ENCODE results near the gene AGRN. TPM values are rescaled to one million over a fixed set of nuclear protein-coding genes. Genes with fewer than 3 reads are reported as not detected.

The AGRN gene
- total RNA-seq, 1 experiment from 2014 or later: 184 TPM

GRCh38 chr1:1088029-1088800, 68.3 kb downstream of the AGRN start (continued):
- TF ChIP-seq ZNF512 (CRISPR knock-in tag; IDR thresholded peaks at IDR 0.05; ENCODE audit: borderline replicate concordance) (no peak), MXD4 (CRISPR knock-in tag; IDR thresholded peaks at IDR 0.05; ENCODE audit: borderline replicate concordance) (no peak), TP53 (CRISPR knock-in tag; IDR thresholded peaks at IDR 0.05) (no peak), KAT7 (CRISPR knock-in tag; IDR thresholded peaks at IDR 0.05; ENCODE audit: borderline replicate concordance) (no peak), JUN (CRISPR knock-in tag; IDR thresholded peaks at IDR 0.05) (no peak), ZNF416 (CRISPR knock-in tag; IDR thresholded peaks at IDR 0.05) (no peak)

- no peaks in the 10 kb centered on the region for H3K36me3 Mint-ChIP-seq
- no peak for TF ChIP-seq JAZF1 (CRISPR knock-in tag; IDR thresholded peaks at IDR 0.05)
- no peak for TF ChIP-seq HMGA2 (CRISPR knock-in tag; IDR thresholded peaks at IDR 0.05)
- no peak for TF ChIP-seq ATF2 (CRISPR knock-in tag; IDR thresholded peaks at IDR 0.05; ENCODE audit: borderline replicate concordance, low read depth)
- TF ChIP-seq FOXJ3 (CRISPR knock-in tag; IDR thresholded peaks at IDR 0.05; ENCODE audit: borderline replicate concordance): no peak
- TF ChIP-seq GABPB1 (CRISPR knock-in tag; IDR thresholded peaks at IDR 0.05): no peak
- TF ChIP-seq IRF2 (CRISPR knock-in tag; IDR thresholded peaks at IDR 0.05; ENCODE audit: borderline replicate concordance, low read depth): no peak
- no peak for TF ChIP-seq PREB (CRISPR knock-in tag; IDR thresholded peaks at IDR 0.05; ENCODE audit: borderline replicate concordance)
- TF ChIP-seq ZNF512 (CRISPR knock-in tag; IDR thresholded peaks at IDR 0.05; ENCODE audit: borderline replicate concordance): no peak
- TF ChIP-seq FOXP1 (CRISPR knock-in tag; IDR thresholded peaks at IDR 0.05; ENCODE audit: borderline replicate concordance): no peak
- no peaks in the 10 kb centered on the region for H3K4me1 Mint-ChIP-seq
- 0 out of 2 replicates have a peak overlapping the region, but pooled peaks have one; percentile 57 for H3K27ac Mint-ChIP-seq
- DNase-seq (ENCODE audit: low spot score) (no peak), ATAC-seq (no peak)
- peaks cover 4% of the 10 kb centered on the region for H3K9me3 Mint-ChIP-seq
- peaks cover 5% of the 10 kb centered on the region for H3K27me3 Mint-ChIP-seq (ENCODE audit: low read depth)
- ChIA-PET POLR2A (no interaction called here), CTCF (interaction anchor here (0.5 to 1.0 kb wide), 2 partner anchors 67 to 87 kb away, joined by 3 read pairs; no protein-coding TSS in a partner anchor)
- no peak overlapping the region for H3K4me3 Mint-ChIP-seq
Observed at GRCh38 chr1:1088801-1089680, 69.1 kb downstream of the AGRN start.

Data from WTC11 (cell line).